ENCODE data around the gene SRGAP3.

The SRGAP3 gene

GRCh38 chr3:9123840-9124239 lies 125.6 kb downstream of the SRGAP3 start (continued):
- TF ChIP-seq, protein P1, sequence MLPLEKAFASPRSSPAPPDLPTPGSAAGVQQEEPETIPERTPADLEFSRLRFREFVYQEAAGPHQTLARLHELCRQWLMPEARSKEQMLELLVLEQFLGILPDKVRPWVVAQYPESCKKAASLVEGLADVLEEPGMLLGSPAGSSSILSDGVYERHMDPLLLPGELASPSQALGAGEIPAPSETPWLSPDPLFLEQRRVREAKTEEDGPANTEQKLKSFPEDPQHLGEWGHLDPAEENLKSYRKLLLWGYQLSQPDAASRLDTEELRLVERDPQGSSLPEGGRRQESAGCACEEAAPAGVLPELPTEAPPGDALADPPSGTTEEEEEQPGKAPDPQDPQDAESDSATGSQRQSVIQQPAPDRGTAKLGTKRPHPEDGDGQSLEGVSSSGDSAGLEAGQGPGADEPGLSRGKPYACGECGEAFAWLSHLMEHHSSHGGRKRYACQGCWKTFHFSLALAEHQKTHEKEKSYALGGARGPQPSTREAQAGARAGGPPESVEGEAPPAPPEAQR (tag by site-specific recombination; IDR thresholded peaks at IDR 0.05), result no peak
- TF ChIP-seq ZNF223 (tag by site-specific recombination; IDR thresholded peaks at IDR 0.05), result no peak

GRCh38 chr3:9122732-9123364 lies 126.6 kb downstream of the SRGAP3 start:
- CTCF ChIA-PET, result interaction anchor here (0.6 to 0.7 kb wide), 2 partner anchors 79 to 135 kb away, joined by 3 to 4 read pairs; no protein-coding TSS in a partner anchor
- Histone ChIP-seq H3K4me1 (ENCODE audit: control insufficient read depth, insufficient read depth, low read length) (no peaks in the 10 kb centered on the region), H3K4me3 (ENCODE audit: low read depth, low read length) (no peak overlapping the region), H3K27ac (ENCODE audit: extremely low read depth, low read depth, low read length) (no peak overlapping the region), H3K9me3 (ENCODE audit: control insufficient read depth, insufficient read depth, low read depth, low read length) (no peaks in the 10 kb centered on the region), H3K36me3 (ENCODE audit: control insufficient read depth in 2 of 2, insufficient read depth in 1 of 2, low read length in 2 of 2) (no peaks in the 10 kb centered on the region)
- TF ChIP-seq ZNF518A (tag by site-specific recombination; conservative IDR thresholded peaks at IDR 0.05; ENCODE audit: low read depth), result no peak
- TF ChIP-seq ZNF585B (tag by site-specific recombination; IDR thresholded peaks at IDR 0.05), result no peak
- no peak for TF ChIP-seq ZNF768 (tag by site-specific recombination; IDR thresholded peaks at IDR 0.05)
- peak; percentile 64 for TF ChIP-seq MZF1 (tag by site-specific recombination; IDR thresholded peaks at IDR 0.05; ENCODE audit: borderline replicate concordance)
- TF ChIP-seq ZNF157 (tag by site-specific recombination; IDR thresholded peaks at IDR 0.05), result no peak
- no peak for TF ChIP-seq ZNF24 (tag by site-specific recombination; IDR thresholded peaks at IDR 0.05)
- TF ChIP-seq, protein P2, sequence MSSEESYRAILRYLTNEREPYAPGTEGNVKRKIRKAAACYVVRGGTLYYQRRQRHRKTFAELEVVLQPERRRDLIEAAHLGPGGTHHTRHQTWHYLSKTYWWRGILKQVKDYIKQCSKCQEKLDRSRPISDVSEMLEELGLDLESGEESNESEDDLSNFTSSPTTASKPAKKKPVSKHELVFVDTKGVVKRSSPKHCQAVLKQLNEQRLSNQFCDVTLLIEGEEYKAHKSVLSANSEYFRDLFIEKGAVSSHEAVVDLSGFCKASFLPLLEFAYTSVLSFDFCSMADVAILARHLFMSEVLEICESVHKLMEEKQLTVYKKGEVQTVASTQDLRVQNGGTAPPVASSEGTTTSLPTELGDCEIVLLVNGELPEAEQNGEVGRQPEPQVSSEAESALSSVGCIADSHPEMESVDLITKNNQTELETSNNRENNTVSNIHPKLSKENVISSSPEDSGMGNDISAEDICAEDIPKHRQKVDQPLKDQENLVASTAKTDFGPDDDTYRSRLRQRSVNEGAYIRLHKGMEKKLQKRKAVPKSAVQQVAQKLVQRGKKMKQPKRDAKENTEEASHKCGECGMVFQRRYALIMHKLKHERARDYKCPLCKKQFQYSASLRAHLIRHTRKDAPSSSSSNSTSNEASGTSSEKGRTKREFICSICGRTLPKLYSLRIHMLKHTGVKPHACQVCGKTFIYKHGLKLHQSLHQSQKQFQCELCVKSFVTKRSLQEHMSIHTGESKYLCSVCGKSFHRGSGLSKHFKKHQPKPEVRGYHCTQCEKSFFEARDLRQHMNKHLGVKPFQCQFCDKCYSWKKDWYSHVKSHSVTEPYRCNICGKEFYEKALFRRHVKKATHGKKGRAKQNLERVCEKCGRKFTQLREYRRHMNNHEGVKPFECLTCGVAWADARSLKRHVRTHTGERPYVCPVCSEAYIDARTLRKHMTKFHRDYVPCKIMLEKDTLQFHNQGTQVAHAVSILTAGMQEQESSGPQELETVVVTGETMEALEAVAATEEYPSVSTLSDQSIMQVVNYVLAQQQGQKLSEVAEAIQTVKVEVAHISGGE (tag by site-specific recombination; conservative IDR thresholded peaks at IDR 0.05; ENCODE audit: low read depth), result no peak
- POLR2A ChIA-PET, result no interaction called here

GRCh38 chr3:9121366-9122001 lies 128.0 kb downstream of the SRGAP3 start:
- Histone ChIP-seq H3K27ac (ENCODE audit: extremely low read depth, low read depth, low read length) (no peak overlapping the region), H3K4me1 (ENCODE audit: control insufficient read depth, insufficient read depth, low read length) (no peaks in the 10 kb centered on the region), H3K4me3 (ENCODE audit: low read depth, low read length) (no peak overlapping the region), H3K36me3 (ENCODE audit: control insufficient read depth in 2 of 2, insufficient read depth in 1 of 2, low read length in 2 of 2) (no peaks in the 10 kb centered on the region), H3K9me3 (ENCODE audit: control insufficient read depth, insufficient read depth, low read depth, low read length) (no peaks in the 10 kb centered on the region)
- ChIA-PET CTCF (interaction anchor here (0.6 to 1.0 kb wide), 2 partner anchors 38 to 181 kb away, joined by 3 to 4 read pairs; no protein-coding TSS in a partner anchor), POLR2A (no interaction called here)
- TF ChIP-seq, protein P3, sequence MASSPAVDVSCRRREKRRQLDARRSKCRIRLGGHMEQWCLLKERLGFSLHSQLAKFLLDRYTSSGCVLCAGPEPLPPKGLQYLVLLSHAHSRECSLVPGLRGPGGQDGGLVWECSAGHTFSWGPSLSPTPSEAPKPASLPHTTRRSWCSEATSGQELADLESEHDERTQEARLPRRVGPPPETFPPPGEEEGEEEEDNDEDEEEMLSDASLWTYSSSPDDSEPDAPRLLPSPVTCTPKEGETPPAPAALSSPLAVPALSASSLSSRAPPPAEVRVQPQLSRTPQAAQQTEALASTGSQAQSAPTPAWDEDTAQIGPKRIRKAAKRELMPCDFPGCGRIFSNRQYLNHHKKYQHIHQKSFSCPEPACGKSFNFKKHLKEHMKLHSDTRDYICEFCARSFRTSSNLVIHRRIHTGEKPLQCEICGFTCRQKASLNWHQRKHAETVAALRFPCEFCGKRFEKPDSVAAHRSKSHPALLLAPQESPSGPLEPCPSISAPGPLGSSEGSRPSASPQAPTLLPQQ (tag by site-specific recombination; IDR thresholded peaks at IDR 0.05), result no peak
- TF ChIP-seq ZNF16 (tag by site-specific recombination; IDR thresholded peaks at IDR 0.05; ENCODE audit: low read depth) (no peak), ZNF701 (tag by site-specific recombination; IDR thresholded peaks at IDR 0.05) (no peak), ZNF19 (tag by site-specific recombination; IDR thresholded peaks at IDR 0.05; ENCODE audit: low read depth) (no peak), EGR2 (tag by site-specific recombination; IDR thresholded peaks at IDR 0.05; ENCODE audit: low read depth) (no peak), KLF8 (tag by site-specific recombination; IDR thresholded peaks at IDR 0.05) (no peak), TCF7L2 (IDR thresholded peaks at IDR 0.05; ENCODE audit: borderline replicate concordance, low read depth, low read length) (no peak), ZBTB44 (tag by site-specific recombination; IDR thresholded peaks at IDR 0.05) (no peak), WT1 (tag by site-specific recombination; IDR thresholded peaks at IDR 0.05) (no peak), ZNF549 (tag by site-specific recombination; IDR thresholded peaks at IDR 0.05) (no peak)
